SU-DHL-6 (cell line): Measurements from ENCODE around the gene NRP1.

Source experiments
- H2AFZ ChIP-seq: fragments of 200-600 bp; sonication (generic); 2 replicates; pipeline ENCODE4 v1.6.1; 2014; ENCODE audit warnings: low read depth, mild to moderate bottlenecking, moderate library complexity, mixed read lengths, antibody characterized with exemption, low read length; ENCODE audit not compliant: severe bottlenecking
- H3F3A ChIP-seq: fragments of 200-600 bp; shearing (Covaris generic); 2 replicates; pipeline ENCODE4 v1.6.0; 2016; ENCODE audit warnings: antibody characterized with exemption, mild to moderate bottlenecking; ENCODE audit not compliant: insufficient read depth
- H3K27ac ChIP-seq: fragments of 200-600 bp; sonication (generic); 2 replicates; pipeline ENCODE4 v1.5.1; 2016; ENCODE audit warnings: low read depth, mild to moderate bottlenecking, low read length, moderate library complexity, mixed read lengths
- H3K27me3 ChIP-seq: fragments of 200-600 bp; sonication (generic), shearing (Covaris generic); 2 replicates; pipeline ENCODE4 v1.6.0; 2014; ENCODE audit warnings: mild to moderate bottlenecking, low read length
- H3K36me3 ChIP-seq: fragments of 200-600 bp; sonication (generic); 2 replicates; pipeline ENCODE4 v1.6.1; 2014; ENCODE audit warnings: mild to moderate bottlenecking, low read length, mixed read lengths
- H3K4me2 ChIP-seq: fragments of 300-600, 200-600 bp; shearing (Covaris generic), sonication (generic); 2 replicates; pipeline ENCODE4 v1.6.0; 2014; ENCODE audit warnings: low read length, low read depth, mild to moderate bottlenecking; ENCODE audit not compliant: poor library complexity, severe bottlenecking
- H3K4me3 ChIP-seq: fragments of 200-600 bp; sonication (generic); 2 replicates; pipeline ENCODE4 v1.5.1; 2014; ENCODE audit warnings: antibody characterized with exemption, low read length, mild to moderate bottlenecking, mixed read lengths; ENCODE audit not compliant: insufficient read depth, poor library complexity, severe bottlenecking
- H3K79me2 ChIP-seq: fragments of 200-600 bp; sonication (generic); 2 replicates; pipeline ENCODE4 v1.6.1; 2014; ENCODE audit warnings: mild to moderate bottlenecking, low read length, moderate library complexity; ENCODE audit not compliant: insufficient read depth
- H3K9ac ChIP-seq: fragments of 200-600 bp; sonication (generic); 2 replicates; pipeline ENCODE4 v1.7.0; 2014; ENCODE audit warnings: mild to moderate bottlenecking, low read length
- H3K9me2 ChIP-seq: fragments of 200-600 bp; sonication (generic); replicated peaks from 2 replicates; pipeline ENCODE4 v1.6.1; 2014; ENCODE audit warnings: low read length; ENCODE audit not compliant: insufficient read depth
- H3K9me3 ChIP-seq: fragments of 200-600 bp; sonication (generic); 2 replicates; pipeline ENCODE4 v1.6.1; 2014; ENCODE audit warnings: low read length, mixed read lengths; ENCODE audit not compliant: insufficient read depth
- H4K20me1 ChIP-seq: fragments of 200-600 bp; sonication (generic); 2 replicates; pipeline ENCODE4 v1.6.1; 2014; ENCODE audit warnings: low read depth, mild to moderate bottlenecking, antibody characterized with exemption, low read length, moderate library complexity, mixed read lengths
- CTCF ChIP-seq: fragments of 200-600 bp; sonication (generic); IDR thresholded peaks from one replicate; pipeline ENCODE4 v1.5.1; 2017; ENCODE audit warnings: antibody characterized with exemption, mild to moderate bottlenecking, low read length, moderate library complexity; ENCODE audit not compliant: insufficient read depth, poor library complexity, severe bottlenecking
- EZH2phosphoT487 ChIP-seq: fragments of 200-600 bp; sonication (generic), shearing (Covaris generic); conservative IDR thresholded peaks from 2 replicates; pipeline ENCODE4 v1.6.1; 2018; ENCODE audit warnings: mild to moderate bottlenecking, antibody characterized with exemption, low read length, moderate library complexity, mixed read lengths

NRP1 gene

GRCh38 chr10:33284945-33285344 is 49.5 kb downstream of the NRP1 start:
- Histone ChIP-seq H3K79me2 (no peaks in the 10 kb centered on the region), H3K4me3 (no peak overlapping the region), H3K27ac (no peak overlapping the region), H3K4me2 (no peak overlapping the region), H4K20me1 (no peaks in the 10 kb centered on the region), H3K9ac (no peak overlapping the region), H2AFZ (no peak overlapping the region), H3K9me3 (no peaks in the 10 kb centered on the region), H3K36me3 (no peaks in the 10 kb centered on the region), H3K9me2 (no peaks in the 10 kb centered on the region), H3F3A (no peaks in the 10 kb centered on the region), H3K27me3 (no peaks in the 10 kb centered on the region)
- TF ChIP-seq EZH2phosphoT487 (no peak), CTCF (no peak)

DNA sequence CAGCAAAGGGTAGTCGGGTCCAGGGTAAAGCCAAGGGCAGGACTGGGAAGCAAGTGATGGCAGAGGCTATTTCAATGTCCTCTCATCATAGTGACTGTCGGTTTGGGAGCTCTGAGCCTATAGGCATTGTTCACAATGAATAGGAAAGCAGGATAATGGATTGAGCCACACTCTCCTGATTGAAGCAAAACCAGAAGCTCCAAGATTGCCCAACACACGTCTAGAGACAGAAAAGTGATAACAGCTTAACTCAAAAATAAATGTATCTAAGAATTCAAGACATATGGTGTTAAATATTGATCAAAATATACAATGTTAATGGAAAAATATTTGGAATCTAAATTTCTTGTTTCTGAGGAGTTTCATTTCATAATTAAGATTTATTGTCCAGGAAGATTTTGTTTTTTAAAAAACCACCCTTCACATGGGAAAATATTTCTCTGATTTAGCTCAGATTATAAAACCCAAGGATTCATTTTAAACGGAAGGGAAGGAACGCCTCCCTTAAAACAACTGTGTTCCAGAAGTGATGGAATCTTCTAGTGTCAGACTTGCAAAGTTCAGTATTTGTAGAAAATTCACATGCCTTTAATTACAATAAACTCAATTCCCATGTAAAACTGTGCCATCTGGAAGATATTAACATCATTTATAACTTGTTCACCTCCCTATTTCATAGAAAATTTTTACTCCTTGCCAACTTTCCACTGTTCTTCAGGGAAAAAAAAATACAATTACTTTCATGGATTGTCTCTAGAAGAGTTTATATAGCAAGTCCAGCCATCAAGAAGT is 54.5 kb downstream of the NRP1 start:
- no peak overlapping the region for H3K27ac ChIP-seq
- no peaks in the 10 kb centered on the region for H3F3A ChIP-seq
- no peaks in the 10 kb centered on the region for H3K27me3 ChIP-seq
- H3K36me3 ChIP-seq: no peaks in the 10 kb centered on the region
- no peak overlapping the region for H3K4me2 ChIP-seq
- H4K20me1 ChIP-seq: no peaks in the 10 kb centered on the region
- H3K79me2 ChIP-seq: no peaks in the 10 kb centered on the region
- H2AFZ ChIP-seq: no peak overlapping the region
- no peaks in the 10 kb centered on the region for H3K9me3 ChIP-seq
- H3K9ac ChIP-seq: no peak overlapping the region
- H3K9me2 ChIP-seq: no peaks in the 10 kb centered on the region
- TF ChIP-seq EZH2phosphoT487: no peak
- TF ChIP-seq CTCF: no peak
- H3K4me3 ChIP-seq: no peak overlapping the region

GRCh38 chr10:33279276-33279675 is 55.2 kb downstream of the NRP1 start:
- Histone ChIP-seq H3K9me2 (no peaks in the 10 kb centered on the region), H3F3A (no peaks in the 10 kb centered on the region), H3K27me3 (no peaks in the 10 kb centered on the region), H2AFZ (no peak overlapping the region), H3K9me3 (no peaks in the 10 kb centered on the region), H3K4me2 (no peak overlapping the region), H3K79me2 (no peaks in the 10 kb centered on the region), H4K20me1 (no peaks in the 10 kb centered on the region), H3K4me3 (no peak overlapping the region), H3K36me3 (no peaks in the 10 kb centered on the region), H3K27ac (no peak overlapping the region), H3K9ac (no peak overlapping the region)
- TF ChIP-seq EZH2phosphoT487 (no peak), CTCF (no peak)
